GM12873 (cell line): ENCODE results near the gene ITPKC.

ENCODE experiments used
- CTCF ChIP-seq: IDR thresholded peaks from 2 replicates; pipeline ENCODE4 v1.5.1; 2012; ENCODE audit warnings: low read depth, mild to moderate bottlenecking, moderate library complexity, low read length, control low read depth; ENCODE audit not compliant: insufficient read depth; ENCODE audit errors: missing control alignments

ITPKC gene

GRCh38 chr19:40700083-40700482, 16.8 kb upstream of the ITPKC start:
- no peak for TF ChIP-seq CTCF

- no peak for TF ChIP-seq CTCF
Measured at GRCh38 chr19:40701758-40702157, 15.2 kb upstream of the ITPKC start.

- no peak for TF ChIP-seq CTCF
Measured at GRCh38 chr19:40702337-40703012, 14.4 kb upstream of the ITPKC start.

- TF ChIP-seq CTCF, result no peak
Measured at GRCh38 chr19:40703029-40703755, 13.7 kb upstream of the ITPKC start.

GRCh38 chr19:40704491-40705361, 12.2 kb upstream of the ITPKC start:
- no peak for TF ChIP-seq CTCF

- TF ChIP-seq CTCF, result no peak
Measured at GRCh38 chr19:40705362-40705651, 11.6 kb upstream of the ITPKC start.
